SK-N-SH treated with all-trans-retinoic acid at 6 μM for 48 hours (cell line): ENCODE results near the gene TXK.

ENCODE experiments used
- ARNTL ChIP-seq: fragments of 450-650 bp; formaldehyde crosslinking; IDR thresholded peaks from 2 replicates; pipeline ENCODE4 v1.5.0; 2020; ENCODE audit warnings: low read depth, mild to moderate bottlenecking, moderate library complexity, borderline replicate concordance
- GLIS3 ChIP-seq: fragments of 250-450 bp; sonication (Bioruptor Pico); IDR thresholded peaks from 2 replicates; pipeline ENCODE4 v1.5.0; 2020; ENCODE audit warnings: mild to moderate bottlenecking, moderate library complexity
- ISL1 ChIP-seq: fragments of 250-450 bp; sonication (Bioruptor Pico); IDR thresholded peaks from 2 replicates; pipeline ENCODE4 v2.1.2; 2022; ENCODE audit warnings: mild to moderate bottlenecking, moderate library complexity
- PATZ1 ChIP-seq: fragments of 250-450 bp; sonication (Bioruptor Pico); IDR thresholded peaks from 2 replicates; pipeline ENCODE4 v1.8.0; 2020; ENCODE audit warnings: mild to moderate bottlenecking, moderate library complexity, borderline replicate concordance
- ZNF70 ChIP-seq: fragments of 450-650 bp; formaldehyde crosslinking; IDR thresholded peaks from 2 replicates; pipeline ENCODE4 v1.5.0; 2020; ENCODE audit warnings: mild to moderate bottlenecking, moderate library complexity
- TF ChIP-seq, protein P1 (sequence below): fragments of 250-450 bp; sonication (Bioruptor Pico); IDR thresholded peaks from 2 replicates; pipeline ENCODE4 v1.5.1; 2021; ENCODE audit warnings: mild to moderate bottlenecking, moderate library complexity

DNA sequence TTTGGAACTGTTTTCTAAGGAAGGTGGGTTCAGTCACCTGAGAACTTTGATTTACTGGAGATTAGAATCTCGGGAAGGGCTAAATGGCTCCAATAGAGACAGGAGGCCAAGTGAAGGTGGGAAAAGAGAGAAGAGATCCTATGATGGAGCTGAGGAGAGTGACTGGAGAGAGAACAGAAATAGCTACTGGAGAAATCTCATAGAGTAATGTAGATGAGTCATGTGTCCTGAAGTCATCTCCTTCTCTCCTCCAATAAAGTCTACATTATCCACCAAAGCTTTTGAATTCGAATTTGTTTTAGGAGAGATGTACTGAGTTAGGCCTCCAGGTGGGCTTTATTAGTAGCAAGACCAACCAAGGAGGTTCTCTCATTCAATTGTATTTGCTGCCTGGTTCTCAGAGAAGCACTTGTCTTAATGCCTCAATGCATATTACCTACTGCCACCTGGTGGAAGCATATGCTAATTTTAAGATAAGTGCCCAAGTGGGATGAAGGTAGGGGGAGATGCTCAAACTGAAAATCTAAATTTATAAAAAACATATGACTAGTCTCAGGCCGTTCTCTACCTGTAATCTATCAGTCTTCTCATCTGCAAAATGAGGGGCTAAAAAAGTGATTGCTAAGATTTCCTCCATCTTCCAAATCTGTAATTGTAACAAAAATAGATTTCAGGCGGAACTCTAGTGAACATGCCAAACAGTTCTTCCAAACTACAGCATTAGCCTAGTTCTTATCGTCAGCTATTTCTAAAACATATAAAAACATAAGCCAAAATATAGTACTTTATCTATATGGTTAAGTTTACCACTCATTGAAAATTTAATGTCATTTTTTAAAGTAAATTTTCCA lies 24.4 kb downstream of the TXK start:
- TF ChIP-seq, protein P1, sequence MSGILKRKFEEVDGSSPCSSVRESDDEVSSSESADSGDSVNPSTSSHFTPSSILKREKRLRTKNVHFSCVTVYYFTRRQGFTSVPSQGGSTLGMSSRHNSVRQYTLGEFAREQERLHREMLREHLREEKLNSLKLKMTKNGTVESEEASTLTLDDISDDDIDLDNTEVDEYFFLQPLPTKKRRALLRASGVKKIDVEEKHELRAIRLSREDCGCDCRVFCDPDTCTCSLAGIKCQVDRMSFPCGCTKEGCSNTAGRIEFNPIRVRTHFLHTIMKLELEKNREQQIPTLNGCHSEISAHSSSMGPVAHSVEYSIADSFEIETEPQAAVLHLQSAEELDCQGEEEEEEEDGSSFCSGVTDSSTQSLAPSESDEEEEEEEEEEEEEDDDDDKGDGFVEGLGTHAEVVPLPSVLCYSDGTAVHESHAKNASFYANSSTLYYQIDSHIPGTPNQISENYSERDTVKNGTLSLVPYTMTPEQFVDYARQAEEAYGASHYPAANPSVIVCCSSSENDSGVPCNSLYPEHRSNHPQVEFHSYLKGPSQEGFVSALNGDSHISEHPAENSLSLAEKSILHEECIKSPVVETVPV (CRISPR knock-in tag) = no peak
- TF ChIP-seq GLIS3 (CRISPR knock-in tag) = no peak
- no peak for TF ChIP-seq PATZ1 (CRISPR knock-in tag)
- TF ChIP-seq ZNF70 = no peak
- no peak for TF ChIP-seq ARNTL (CRISPR knock-in tag)
- no peak for TF ChIP-seq ISL1 (CRISPR knock-in tag)
